Esophagus muscularis mucosa (tissue), 3 donors: ENCODE results near the gene CST7.

ENCODE experiments used
- CTCF ChIP-seq, 3 experiments: fragments of 200-600 bp in 2 of 3; fragments of 450-650 bp in 1 of 3; sonication (generic) in 2 of 3; IDR thresholded peaks; one replicate each; pipeline ENCODE4 v1.5.1; 2017 to 2019; ENCODE audit warnings: antibody characterized with exemption in 3 of 3, mild to moderate bottlenecking in 2 of 3, moderate library complexity in 1 of 3
- EP300 ChIP-seq: sonication (generic); formaldehyde crosslinking; IDR thresholded peaks from one replicate; pipeline ENCODE4 v1.6.1; 2017; ENCODE audit warnings: antibody characterized with exemption

- no peak for TF ChIP-seq CTCF (IDR thresholded peaks at IDR 0.05)
- no peak for TF ChIP-seq EP300
Measured at GRCh38 chr20:24998631-24999445, 49.8 kb downstream of the CST7 start.
